ENCODE measurements around the gene CDK6. TPM values are rescaled to one million over a fixed set of nuclear protein-coding genes. Genes with fewer than 3 reads are reported as not detected.

CDK6 gene
- total RNA-seq, 1 donor from 2014 or later: 7.3 TPM

DNA sequence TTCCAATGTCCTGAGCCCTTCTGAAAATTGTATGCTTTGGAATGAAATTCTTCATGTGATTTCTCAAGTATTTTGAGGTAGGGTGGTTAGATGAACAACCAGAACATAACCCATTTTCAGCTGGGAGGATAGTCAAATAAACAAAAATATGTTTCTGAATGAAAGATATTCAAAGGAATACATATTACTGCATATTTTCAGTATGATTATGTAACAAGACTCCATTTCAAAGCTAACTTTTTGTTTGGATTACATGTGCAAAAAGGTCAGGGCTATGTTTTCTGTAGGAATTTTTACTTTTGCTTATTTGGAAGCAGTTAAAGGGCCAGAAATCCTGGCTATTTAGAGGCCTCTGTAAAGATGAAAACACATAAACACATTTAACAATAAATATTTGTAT lies 27.7 kb downstream of the CDK6 start:
- Histone ChIP-seq H3K27me3 (no peaks in the 10 kb centered on the region), H3K4me3 (no peak overlapping the region), H3K4me1 (no peaks in the 10 kb centered on the region), H3K27ac (no peak overlapping the region), H3K36me3 (no peaks in the 10 kb centered on the region), H3K9me3 (no peaks in the 10 kb centered on the region)
- no peak for DNase-seq (ENCODE audit: low spot score in 2 of 2)
- TF ChIP-seq, protein P1, sequence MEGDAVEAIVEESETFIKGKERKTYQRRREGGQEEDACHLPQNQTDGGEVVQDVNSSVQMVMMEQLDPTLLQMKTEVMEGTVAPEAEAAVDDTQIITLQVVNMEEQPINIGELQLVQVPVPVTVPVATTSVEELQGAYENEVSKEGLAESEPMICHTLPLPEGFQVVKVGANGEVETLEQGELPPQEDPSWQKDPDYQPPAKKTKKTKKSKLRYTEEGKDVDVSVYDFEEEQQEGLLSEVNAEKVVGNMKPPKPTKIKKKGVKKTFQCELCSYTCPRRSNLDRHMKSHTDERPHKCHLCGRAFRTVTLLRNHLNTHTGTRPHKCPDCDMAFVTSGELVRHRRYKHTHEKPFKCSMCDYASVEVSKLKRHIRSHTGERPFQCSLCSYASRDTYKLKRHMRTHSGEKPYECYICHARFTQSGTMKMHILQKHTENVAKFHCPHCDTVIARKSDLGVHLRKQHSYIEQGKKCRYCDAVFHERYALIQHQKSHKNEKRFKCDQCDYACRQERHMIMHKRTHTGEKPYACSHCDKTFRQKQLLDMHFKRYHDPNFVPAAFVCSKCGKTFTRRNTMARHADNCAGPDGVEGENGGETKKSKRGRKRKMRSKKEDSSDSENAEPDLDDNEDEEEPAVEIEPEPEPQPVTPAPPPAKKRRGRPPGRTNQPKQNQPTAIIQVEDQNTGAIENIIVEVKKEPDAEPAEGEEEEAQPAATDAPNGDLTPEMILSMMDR (IDR thresholded peaks at IDR 0.05): no peak
- intact Hi-C loops (cut with DNase I): no loop called here

DNA sequence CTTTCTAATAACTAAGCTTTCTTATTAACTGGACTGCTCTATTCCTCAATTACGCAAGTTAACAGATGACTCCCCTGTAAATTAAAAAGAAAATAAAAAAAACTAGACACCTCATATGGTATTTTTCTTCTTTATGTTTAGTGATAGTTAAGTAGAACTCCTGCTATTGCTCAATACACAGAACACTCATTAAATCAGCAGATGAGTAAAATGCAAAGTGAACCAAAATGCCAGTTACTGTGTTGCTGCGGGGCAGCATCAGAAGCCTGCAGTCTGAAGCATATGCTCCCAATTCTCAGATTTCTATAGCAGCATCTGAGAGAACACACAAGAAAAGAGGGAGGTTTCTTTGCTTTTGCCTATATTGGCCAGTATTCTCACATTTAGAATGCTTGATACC lies 28.4 kb downstream of the CDK6 start:
- TF ChIP-seq, protein P1 (IDR thresholded peaks at IDR 0.05): no peak
- DNase-seq (ENCODE audit: low spot score in 2 of 2): no peak
- H3K4me3 ChIP-seq: no peak overlapping the region
- H3K4me1 ChIP-seq: no peaks in the 10 kb centered on the region
- intact Hi-C loops (cut with DNase I): no loop called here
- no peaks in the 10 kb centered on the region for H3K9me3 ChIP-seq
- no peaks in the 10 kb centered on the region for H3K36me3 ChIP-seq
- no peak overlapping the region for H3K27ac ChIP-seq
- H3K27me3 ChIP-seq: no peaks in the 10 kb centered on the region

DNA sequence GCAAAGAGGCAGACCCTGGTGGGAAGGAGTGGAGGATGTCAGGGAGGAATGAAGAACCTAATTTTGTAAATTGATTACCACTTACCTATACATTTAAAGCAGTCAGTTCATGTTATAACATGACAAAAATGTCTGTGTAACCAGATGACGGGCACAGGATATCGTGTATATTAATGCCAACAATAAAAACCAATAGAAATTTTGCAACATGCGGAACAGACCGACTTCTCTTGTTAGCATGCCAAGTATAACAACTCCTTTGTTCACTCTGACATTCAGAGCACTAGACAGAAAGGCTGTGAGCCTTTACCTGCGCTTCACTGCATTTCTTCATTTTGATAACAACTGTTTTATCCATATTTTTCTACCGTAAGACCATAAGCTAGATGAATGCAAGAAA lies 29.9 kb downstream of the CDK6 start:
- Histone ChIP-seq H3K9me3 (no peaks in the 10 kb centered on the region), H3K36me3 (no peaks in the 10 kb centered on the region), H3K4me3 (no peak overlapping the region), H3K27me3 (no peaks in the 10 kb centered on the region), H3K27ac (no peak overlapping the region), H3K4me1 (no peaks in the 10 kb centered on the region)
- intact Hi-C loops (cut with DNase I): no loop called here
- TF ChIP-seq, protein P1 (IDR thresholded peaks at IDR 0.05): no peak
- no peak for DNase-seq (ENCODE audit: low spot score in 2 of 2)

DNA sequence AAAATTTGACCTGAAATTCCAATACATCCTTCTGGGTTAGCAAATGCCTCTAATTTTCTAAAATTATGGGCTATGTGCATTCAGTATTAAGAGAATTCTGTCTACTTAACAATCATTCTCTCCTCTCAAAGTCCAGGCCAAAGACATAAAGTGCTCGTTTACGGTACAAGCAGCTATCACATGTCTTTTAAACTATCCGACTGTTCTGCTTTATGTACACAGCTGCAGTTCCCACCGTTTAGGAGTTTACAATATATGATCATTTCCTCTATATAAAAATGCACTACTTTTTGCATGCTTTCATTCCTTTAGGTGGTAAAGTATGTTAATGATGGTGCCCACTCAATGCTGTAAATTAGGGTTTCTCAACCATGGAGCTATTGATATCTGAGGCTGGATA lies 34.0 kb downstream of the CDK6 start:
- no peak for DNase-seq (ENCODE audit: low spot score in 2 of 2)
- no peak overlapping the region for H3K4me3 ChIP-seq
- no peaks in the 10 kb centered on the region for H3K27me3 ChIP-seq
- H3K27ac ChIP-seq: no peak overlapping the region
- H3K4me1 ChIP-seq: peaks cover 0 to 7% of the 10 kb centered on the region in 2 donors
- intact Hi-C loops (cut with DNase I): no loop called here
- TF ChIP-seq, protein P1 (IDR thresholded peaks at IDR 0.05): no peak
- no peaks in the 10 kb centered on the region for H3K9me3 ChIP-seq
- H3K36me3 ChIP-seq: no peaks in the 10 kb centered on the region

DNA sequence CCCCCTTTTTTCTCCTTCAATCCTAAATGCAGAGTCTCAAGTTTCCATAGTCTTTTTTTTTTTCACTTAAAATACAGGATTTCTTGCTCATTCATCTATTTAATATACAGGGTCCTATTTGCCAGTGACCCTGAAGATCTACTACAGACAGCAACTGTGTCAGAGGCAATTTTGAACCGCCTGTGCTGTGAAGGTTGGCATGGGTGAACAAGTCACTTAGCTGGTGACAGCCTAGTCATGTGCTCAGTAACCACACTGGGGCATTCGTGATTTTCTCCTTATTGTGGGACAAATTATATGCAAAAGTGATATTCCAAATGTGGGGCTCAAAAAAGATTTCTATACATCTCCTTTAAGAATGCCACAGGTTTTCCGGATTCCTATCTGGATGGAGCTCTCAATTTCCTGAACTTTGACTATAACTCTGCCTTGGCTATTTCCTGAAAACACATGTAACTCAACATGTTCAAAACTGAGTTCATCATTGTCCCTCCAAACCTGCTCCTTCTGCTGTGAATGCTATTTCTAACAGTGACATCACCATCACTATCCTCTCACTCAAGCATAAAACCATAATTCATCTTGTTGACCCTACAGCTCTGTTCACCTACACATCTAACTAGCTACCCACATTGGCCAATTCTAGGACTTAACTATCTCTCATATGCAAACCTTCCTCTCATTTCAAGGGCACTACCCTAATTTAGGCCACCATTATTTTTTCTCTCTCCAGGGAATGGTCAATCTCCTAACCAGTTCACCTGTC lies 36.7 kb downstream of the CDK6 start:
- no peaks in the 10 kb centered on the region for H3K27me3 ChIP-seq

More for the DNA sequence above, 36.7 kb downstream of the CDK6 start:
- no peak for DNase-seq (ENCODE audit: low spot score in 2 of 2)
- TF ChIP-seq, protein P1 (IDR thresholded peaks at IDR 0.05): no peak
- Histone ChIP-seq H3K4me1 (peaks cover 0 to 7% of the 10 kb centered on the region in 2 donors), H3K27ac (no peak overlapping the region), H3K4me3 (no peak overlapping the region), H3K36me3 (no peaks in the 10 kb centered on the region), H3K9me3 (no peaks in the 10 kb centered on the region)
- intact Hi-C loops (cut with DNase I): loop anchor here (5.0 kb wide), 1 partner anchor 47 kb away; no protein-coding TSS in a partner anchor

Data from ascending aorta (tissue), 2 donors.